Motor neuron (in vitro differentiated cells): ENCODE data around the gene CTAGE4. TPM values are rescaled to one million over a fixed set of nuclear protein-coding genes. Genes with fewer than 3 reads are reported as not detected.
A peak's percentile ranks its signal among the peaks of the same experiment; 100 is the strongest.
"Not testable (repeated sequence)": the region's sequence is repeated elsewhere in the genome, so short reads cannot be mapped to it uniquely, and the experiment has no call there.

ENCODE experiments used
- ATAC-seq, 8 experiments: fragments of 200-7000 bp; cut with Tn5 transposase; replicated peaks in 6 of 8; 2 replicates each; pipeline ENCODE4 v1.8.0; 2021; ENCODE audit warnings: mild to moderate bottlenecking in 8 of 8, moderate library complexity in 8 of 8
- H3K27ac ChIP-seq, 2 donors: fragments of 250-450 bp; sonication (Bioruptor Pico); 2 replicates each; pipeline ENCODE4 v1.9.0; 2021; ENCODE audit warnings: antibody characterized with exemption in 2 of 2, mild to moderate bottlenecking in 2 of 2, moderate library complexity in 1 of 2
- H3K4me1 ChIP-seq, 2 donors: fragments of 250-450 bp; sonication (Bioruptor Pico); replicated peaks in 1 of 2; 2 replicates each; pipeline ENCODE4 v1.6.1; 2021; ENCODE audit warnings: antibody characterized with exemption in 2 of 2, mild to moderate bottlenecking in 2 of 2, moderate library complexity in 1 of 2
- H3K4me3 ChIP-seq, 5 donors: fragments of 250-450 bp; sonication (Bioruptor Pico); 2 replicates each; pipeline ENCODE4 v1.9.0; 2021; ENCODE audit warnings: antibody characterized with exemption in 5 of 5, mild to moderate bottlenecking in 5 of 5, moderate library complexity in 4 of 5
- WGBS, 10 experiments: fragments of 450-650 bp; shearing (Covaris generic); methylation state at CpG; one replicate each; pipeline ENCODE4 v1.0.0; 2022; 5-methylcytosine and 5-hydroxymethylcytosine counted together
- in situ Hi-C, 9 experiments: fragments of 400-800 bp; cut with MboI; loops; one replicate each; pipeline ENCODE4 v1.15.0; 2021; ENCODE audit warnings: low sequenced_read_pairs in 9 of 9, low pct_unique_long_range_greater_than_20kb in 2 of 9; ENCODE audit not compliant: unreplicated experiment in 9 of 9
- total RNA-seq, 8 experiments: library from RNA; unstranded; fragments of 300-600 nt; gene quantifications; 2 replicates each; pipeline versions ENCODE4 v1.2.3 to v1.2.4, GENCODE V29; 2022

Gene CTAGE4
- total RNA-seq, 8 experiments from 2014 or later = 0.18 to 1.2 (median 0.25) TPM; not detected in 3

- no CpG with 5 or more reads among the region's 5 CpGs for WGBS, 10 experiments
- H3K4me1 ChIP-seq, in situ Hi-C loops, H3K4me3 ChIP-seq, ATAC-seq, H3K27ac ChIP-seq: not testable (repeated sequence)
These were observed 4.6 kb downstream of the CTAGE4 start for GRCh38 chr7:144187848-144188247.

DNA sequence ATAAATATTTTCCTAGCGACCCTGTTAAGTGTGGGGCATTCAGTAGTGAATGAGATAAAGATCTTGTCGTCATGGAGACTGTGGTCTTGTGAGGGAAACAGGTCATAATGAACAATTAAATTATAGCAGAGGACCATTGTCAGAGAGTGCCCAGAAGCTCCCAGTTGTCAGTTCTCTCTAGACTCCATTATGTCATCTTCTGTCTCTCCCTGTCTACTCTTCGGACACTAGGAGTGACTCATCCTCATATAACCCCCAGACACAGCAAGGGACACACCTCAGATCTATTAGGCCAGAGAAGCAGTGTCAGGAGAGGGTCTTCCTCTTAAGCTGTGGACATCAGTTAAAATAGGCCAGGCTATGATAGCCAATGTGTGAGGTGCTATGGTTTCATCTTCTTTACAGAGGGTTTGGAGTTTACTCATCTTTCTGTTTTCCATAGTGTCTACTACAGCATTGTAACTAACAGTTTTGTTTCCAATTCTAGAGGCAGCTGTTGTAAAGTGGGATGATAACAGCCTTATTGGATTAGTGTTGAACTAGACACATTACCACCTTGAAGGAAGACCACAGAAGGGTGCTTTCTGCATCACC is 5.4 kb downstream of the CTAGE4 start:
- H3K4me1 ChIP-seq, in situ Hi-C loops, H3K4me3 ChIP-seq, H3K27ac ChIP-seq: not testable (repeated sequence)
- whole genome bisulfite sequencing, 10 experiments = no CpG with 5 or more reads among the region's 3 CpGs
- peak in 7 of 8 experiments; percentile 40 to 96 (median 62) for ATAC-seq

DNA sequence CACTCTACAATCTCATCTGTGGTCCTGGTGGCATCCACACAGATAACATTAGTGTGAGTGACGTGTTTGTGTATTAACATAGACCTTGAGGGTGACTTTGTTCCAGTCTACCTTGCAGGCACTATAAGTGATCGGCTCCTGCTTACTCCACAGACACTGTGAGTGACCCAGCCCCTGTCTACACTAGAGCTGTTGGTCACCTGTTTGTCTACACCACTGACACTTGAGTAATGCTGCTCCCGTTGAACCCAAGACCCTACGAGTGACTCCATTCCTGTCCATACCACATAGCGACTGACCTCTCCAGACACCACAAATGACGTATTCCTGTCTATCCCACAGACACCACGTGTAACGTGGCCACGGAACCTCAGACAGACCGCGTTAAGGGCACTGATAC is 10.5 kb downstream of the CTAGE4 start:
- WGBS, 10 experiments = no CpG with 5 or more reads among the region's 11 CpGs
- ATAC-seq, H3K4me3 ChIP-seq, in situ Hi-C loops, H3K27ac ChIP-seq, H3K4me1 ChIP-seq: not testable (repeated sequence)

- H3K4me3 ChIP-seq, in situ Hi-C loops, H3K4me1 ChIP-seq, ATAC-seq, H3K27ac ChIP-seq: not testable (repeated sequence)
- no CpG with 5 or more reads among the region's 6 CpGs for WGBS, 10 experiments
These were observed 11.2 kb downstream of the CTAGE4 start for GRCh38 chr7:144194453-144194852.

GRCh38 chr7:144195212-144195872 is 12.1 kb downstream of the CTAGE4 start, which contains the start of gene ARHGEF35:
Gene ARHGEF35, minus strand, starts transcription at chr7:144195833. Its CDS starts 7,450 bp downstream, at chr7:144188383.
- H3K4me3 ChIP-seq, in situ Hi-C loops, H3K4me1 ChIP-seq, H3K27ac ChIP-seq: not testable (repeated sequence)
- WGBS, 10 experiments = no CpG with 5 or more reads among the region's 51 CpGs
- ATAC-seq = peak in 3 of 8 experiments; percentile 65 to 85 (median 68)

DNA sequence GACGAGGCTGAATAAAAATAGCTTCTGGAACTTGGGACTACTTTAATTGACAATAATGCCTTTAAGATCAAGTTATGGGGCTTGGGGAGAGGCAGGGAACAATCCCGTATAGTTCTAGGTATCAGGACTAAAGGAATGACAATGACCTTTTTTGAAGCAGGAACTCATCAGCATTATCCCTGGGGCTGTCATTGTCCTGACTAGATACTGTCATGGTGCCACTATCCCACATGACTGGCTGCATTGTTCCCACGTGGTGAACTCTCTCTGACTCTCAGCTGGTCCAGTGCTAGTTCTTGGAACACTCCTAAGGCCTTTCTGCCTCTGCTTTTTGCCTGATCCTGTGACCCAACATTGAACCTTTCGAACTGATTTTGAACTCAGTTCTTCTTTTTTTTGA is 15.7 kb downstream of the CTAGE4 start:
- WGBS, 10 experiments = no CpG with 5 or more reads among the region's 4 CpGs
- ATAC-seq, H3K4me3 ChIP-seq, H3K27ac ChIP-seq, H3K4me1 ChIP-seq, in situ Hi-C loops: not testable (repeated sequence)

DNA sequence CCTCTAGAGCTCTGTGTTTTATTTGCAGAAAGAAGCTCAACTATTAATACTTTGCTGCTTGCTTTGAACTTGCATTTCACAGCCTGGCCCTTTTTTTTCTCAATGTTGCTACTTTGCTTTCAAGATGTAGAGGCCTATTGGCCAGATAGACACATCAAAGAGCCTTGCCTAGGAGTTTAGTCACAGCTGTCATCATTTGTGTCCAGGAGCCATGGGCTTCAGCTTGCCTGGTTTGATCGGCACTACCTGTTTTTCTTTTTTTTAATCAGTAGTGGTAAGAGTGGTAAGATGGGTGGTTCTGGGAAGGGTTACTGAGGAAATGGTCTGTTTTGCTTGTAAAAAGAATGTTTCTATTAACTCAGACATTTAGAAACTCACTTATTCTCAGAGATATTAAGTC is 18.7 kb downstream of the CTAGE4 start:
- H3K27ac ChIP-seq, H3K4me1 ChIP-seq, ATAC-seq, in situ Hi-C loops, H3K4me3 ChIP-seq: not testable (repeated sequence)
- WGBS, 10 experiments = no CpG with 5 or more reads among the region's 1 CpG

- H3K4me1 ChIP-seq, in situ Hi-C loops, ATAC-seq, H3K27ac ChIP-seq, H3K4me3 ChIP-seq: not testable (repeated sequence)
- no CpG with 5 or more reads among the region's 3 CpGs for WGBS, 10 experiments
These were observed 19.8 kb downstream of the CTAGE4 start for GRCh38 chr7:144203086-144203485.

GRCh38 chr7:144205306-144205705 is 22.0 kb downstream of the CTAGE4 start:
- ATAC-seq = peak in 2 of 8 experiments; percentile 88 to 94
- H3K27ac ChIP-seq, H3K4me1 ChIP-seq, in situ Hi-C loops, H3K4me3 ChIP-seq: not testable (repeated sequence)
- no CpG with 5 or more reads among the region's 5 CpGs for WGBS, 10 experiments

DNA sequence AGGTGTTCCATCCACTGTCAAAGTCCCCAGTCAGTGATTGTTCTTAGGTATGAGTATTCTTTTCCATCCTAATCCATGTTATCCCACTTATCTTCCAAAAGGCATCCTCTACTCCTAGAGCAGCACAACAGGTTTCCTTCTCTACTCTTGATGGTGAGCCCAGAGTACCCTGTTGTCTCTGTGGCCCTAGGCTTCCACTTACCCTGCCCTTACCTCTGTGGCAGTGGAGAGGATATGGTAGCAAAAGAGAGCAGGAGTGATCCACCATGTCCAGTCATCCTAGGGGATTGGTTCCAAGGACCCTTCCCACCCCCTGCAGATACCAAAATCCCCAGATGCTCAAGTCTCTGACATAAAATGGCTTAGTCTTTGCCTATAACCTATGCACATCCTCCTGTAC is 33.9 kb downstream of the CTAGE4 start:
- H3K4me1 ChIP-seq, H3K4me3 ChIP-seq, in situ Hi-C loops, ATAC-seq, H3K27ac ChIP-seq: not testable (repeated sequence)

DNA sequence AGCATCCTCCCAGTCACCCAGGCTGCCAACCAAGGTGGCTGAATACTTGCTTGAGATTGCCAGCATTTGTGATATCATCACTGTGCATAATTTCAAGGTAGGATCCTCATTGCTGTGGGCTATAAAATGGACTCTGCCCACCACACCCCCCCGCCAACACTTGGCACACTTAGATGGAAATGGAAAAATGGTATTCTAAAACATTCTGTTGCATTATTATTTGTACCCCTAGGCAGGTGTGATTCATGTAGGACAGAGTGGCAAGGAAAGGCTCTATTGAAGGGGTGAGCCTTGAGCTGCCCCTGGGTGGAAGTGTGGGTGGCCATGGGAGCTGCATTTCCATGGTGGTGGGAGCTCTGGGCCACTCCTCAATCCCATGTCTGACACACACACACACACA is 35.3 kb downstream of the CTAGE4 start:
- in situ Hi-C loops, H3K4me1 ChIP-seq, H3K27ac ChIP-seq, H3K4me3 ChIP-seq: not testable (repeated sequence)
- 100% methylated on average over 1 of the region's 1 CpG; no CpG with 5 or more reads in 9 of the 10 experiments for WGBS, 10 experiments
- peak in 1 of 8 experiments; percentile 7 for ATAC-seq

GRCh38 chr7:144219149-144219548 is 35.9 kb downstream of the CTAGE4 start:
- H3K4me3 ChIP-seq, H3K27ac ChIP-seq, H3K4me1 ChIP-seq, in situ Hi-C loops: not testable (repeated sequence)
- no CpG with 5 or more reads among the region's 4 CpGs for WGBS, 10 experiments
- peak in 7 of 8 experiments; percentile 25 to 93 (median 46) for ATAC-seq

- in situ Hi-C loops = not testable (repeated sequence)
These were observed 37.3 kb downstream of the CTAGE4 start for GRCh38 chr7:144220531-144220930.

DNA sequence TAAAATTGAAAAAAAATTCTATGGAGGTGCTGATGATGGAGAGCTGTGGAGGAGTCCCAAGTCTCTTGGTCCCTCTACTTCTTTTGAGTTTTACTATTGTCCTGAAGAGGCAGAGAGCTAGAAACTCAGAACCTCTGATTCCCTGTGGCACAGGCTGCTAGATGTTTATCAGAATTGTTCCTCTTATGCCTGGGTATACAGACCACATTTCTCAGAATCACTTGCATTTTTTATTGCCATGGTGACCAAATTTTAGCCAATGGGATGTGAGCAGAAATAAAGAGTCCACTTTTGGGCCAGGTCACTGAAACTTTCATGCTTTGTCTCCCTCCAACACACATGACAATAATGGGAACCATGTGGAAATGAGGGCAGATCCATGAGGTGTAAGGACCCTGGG is 40.4 kb downstream of the CTAGE4 start:
- ATAC-seq, H3K27ac ChIP-seq, H3K4me3 ChIP-seq, H3K4me1 ChIP-seq, in situ Hi-C loops: not testable (repeated sequence)

More at GRCh38 chr7:144220531-144220930, 37.3 kb downstream of the CTAGE4 start:
- H3K4me1 ChIP-seq, H3K27ac ChIP-seq, H3K4me3 ChIP-seq, ATAC-seq: not testable (repeated sequence)
